ENCODE data around the gene SLC12A3.

The SLC12A3 gene

GRCh38 chr16:56852968-56853367 lies 12.0 kb upstream of the SLC12A3 start:
- no peaks in the 10 kb centered on the region for H3K79me2 ChIP-seq (ENCODE audit: insufficient read depth, low read length)
- no peaks in the 10 kb centered on the region for H3K27me3 ChIP-seq (ENCODE audit: insufficient read depth, low read length, poor library complexity, severe bottlenecking)

GRCh38 chr16:56855201-56855600 lies 9.8 kb upstream of the SLC12A3 start:
- Histone ChIP-seq H3K27me3 (ENCODE audit: insufficient read depth, low read length, poor library complexity, severe bottlenecking) (no peaks in the 10 kb centered on the region), H3K9me2 (replicated peaks; ENCODE audit: low read depth, low read length) (no peaks in the 10 kb centered on the region), H3F3A (ENCODE audit: low read depth) (no peaks in the 10 kb centered on the region), H2AFZ (ENCODE audit: low read length) (no peak overlapping the region), H3K9ac (ENCODE audit: low read depth, low read length, poor library complexity, severe bottlenecking) (no peak overlapping the region), H3K4me3 (ENCODE audit: low read length, poor library complexity, severe bottlenecking) (no peak overlapping the region), H3K4me2 (ENCODE audit: low read depth, low read length, poor library complexity, severe bottlenecking) (no peak overlapping the region), H3K4me1 (ENCODE audit: insufficient read depth, low read length, poor library complexity, severe bottlenecking) (no peaks in the 10 kb centered on the region), H3K79me2 (ENCODE audit: insufficient read depth, low read length) (no peaks in the 10 kb centered on the region), H4K20me1 (ENCODE audit: insufficient read depth, low read length, poor library complexity, severe bottlenecking) (no peaks in the 10 kb centered on the region), H3K36me3 (ENCODE audit: insufficient read depth, low read length) (no peaks in the 10 kb centered on the region), H3K9me3 (ENCODE audit: insufficient read depth, low read depth, low read length) (no peaks in the 10 kb centered on the region)
- TF ChIP-seq CTCF (conservative IDR thresholded peaks at IDR 0.05; ENCODE audit: low read length) (no peak), EZH2phosphoT487 (IDR thresholded peaks at IDR 0.05; ENCODE audit: borderline replicate concordance) (no peak)

More at GRCh38 chr16:56852968-56853367, 12.0 kb upstream of the SLC12A3 start:
- no peaks in the 10 kb centered on the region for H3F3A ChIP-seq (ENCODE audit: low read depth)
- TF ChIP-seq CTCF (conservative IDR thresholded peaks at IDR 0.05; ENCODE audit: low read length), result no peak
- no peak for TF ChIP-seq EZH2phosphoT487 (IDR thresholded peaks at IDR 0.05; ENCODE audit: borderline replicate concordance)
- H4K20me1 ChIP-seq (ENCODE audit: insufficient read depth, low read length, poor library complexity, severe bottlenecking), result no peaks in the 10 kb centered on the region
- no peak overlapping the region for H3K9ac ChIP-seq (ENCODE audit: low read depth, low read length, poor library complexity, severe bottlenecking)
- no peaks in the 10 kb centered on the region for H3K9me2 ChIP-seq (replicated peaks; ENCODE audit: low read depth, low read length)
- no peaks in the 10 kb centered on the region for H3K36me3 ChIP-seq (ENCODE audit: insufficient read depth, low read length)
- no peak overlapping the region for H3K4me2 ChIP-seq (ENCODE audit: low read depth, low read length, poor library complexity, severe bottlenecking)
- no peak overlapping the region for H3K4me3 ChIP-seq (ENCODE audit: low read length, poor library complexity, severe bottlenecking)
- H3K9me3 ChIP-seq (ENCODE audit: insufficient read depth, low read depth, low read length), result no peaks in the 10 kb centered on the region
- H2AFZ ChIP-seq (ENCODE audit: low read length), result no peak overlapping the region
- H3K4me1 ChIP-seq (ENCODE audit: insufficient read depth, low read length, poor library complexity, severe bottlenecking), result peaks cover 22% of the 10 kb centered on the region

- Histone ChIP-seq H3K4me1 (ENCODE audit: insufficient read depth, low read length, poor library complexity, severe bottlenecking) (peaks cover 4% of the 10 kb centered on the region), H4K20me1 (ENCODE audit: insufficient read depth, low read length, poor library complexity, severe bottlenecking) (no peaks in the 10 kb centered on the region), H2AFZ (ENCODE audit: low read length) (no peak overlapping the region), H3K9me3 (ENCODE audit: insufficient read depth, low read depth, low read length) (no peaks in the 10 kb centered on the region), H3K4me3 (ENCODE audit: low read length, poor library complexity, severe bottlenecking) (no peak overlapping the region), H3K79me2 (ENCODE audit: insufficient read depth, low read length) (no peaks in the 10 kb centered on the region), H3K9me2 (replicated peaks; ENCODE audit: low read depth, low read length) (no peaks in the 10 kb centered on the region), H3K9ac (ENCODE audit: low read depth, low read length, poor library complexity, severe bottlenecking) (no peak overlapping the region), H3F3A (ENCODE audit: low read depth) (no peaks in the 10 kb centered on the region), H3K4me2 (ENCODE audit: low read depth, low read length, poor library complexity, severe bottlenecking) (no peak overlapping the region), H3K27me3 (ENCODE audit: insufficient read depth, low read length, poor library complexity, severe bottlenecking) (no peaks in the 10 kb centered on the region), H3K36me3 (ENCODE audit: insufficient read depth, low read length) (no peaks in the 10 kb centered on the region)
- TF ChIP-seq EZH2phosphoT487 (IDR thresholded peaks at IDR 0.05; ENCODE audit: borderline replicate concordance) (no peak), CTCF (conservative IDR thresholded peaks at IDR 0.05; ENCODE audit: low read length) (no peak)
Measured at GRCh38 chr16:56855946-56856345, 9.1 kb upstream of the SLC12A3 start.
